ENCODE data around the gene ST8SIA4. TPM values are rescaled to one million over a fixed set of nuclear protein-coding genes. Genes with fewer than 3 reads are reported as not detected.

The ST8SIA4 gene
- total RNA-seq, 1 experiment from 2014 or later, result 0.41 TPM

- ATAC-seq (no peak), DNase-seq (ENCODE audit: low read depth, low spot score) (no peak)
- Histone ChIP-seq H3K27me3 (ENCODE audit: control insufficient read depth, insufficient read depth, low read length) (no peaks in the 10 kb centered on the region), H3K36me3 (ENCODE audit: control insufficient read depth, insufficient read depth, low read length) (no peaks in the 10 kb centered on the region), H3K27ac (ENCODE audit: low read length) (no peak overlapping the region), H3K9me3 (ENCODE audit: control insufficient read depth, insufficient read depth, low read depth, low read length) (no peaks in the 10 kb centered on the region), H3K4me1 (ENCODE audit: control insufficient read depth, insufficient read depth, low read length) (no peaks in the 10 kb centered on the region), H3K4me3 (ENCODE audit: low read depth in 2 of 2, low read length in 2 of 2) (no peak overlapping the region)
- in situ Hi-C loops (cut with HindIII; ENCODE audit: low pct_unique_long_range_greater_than_20kb, low sequenced_read_pairs) (no loop called here), intact Hi-C loops (cut with micrococcal nuclease; ENCODE audit: unreplicated experiment) (no loop called here)
- no TSS peak for BruUV-seq (replicated peaks)
- TF ChIP-seq, protein P1, sequence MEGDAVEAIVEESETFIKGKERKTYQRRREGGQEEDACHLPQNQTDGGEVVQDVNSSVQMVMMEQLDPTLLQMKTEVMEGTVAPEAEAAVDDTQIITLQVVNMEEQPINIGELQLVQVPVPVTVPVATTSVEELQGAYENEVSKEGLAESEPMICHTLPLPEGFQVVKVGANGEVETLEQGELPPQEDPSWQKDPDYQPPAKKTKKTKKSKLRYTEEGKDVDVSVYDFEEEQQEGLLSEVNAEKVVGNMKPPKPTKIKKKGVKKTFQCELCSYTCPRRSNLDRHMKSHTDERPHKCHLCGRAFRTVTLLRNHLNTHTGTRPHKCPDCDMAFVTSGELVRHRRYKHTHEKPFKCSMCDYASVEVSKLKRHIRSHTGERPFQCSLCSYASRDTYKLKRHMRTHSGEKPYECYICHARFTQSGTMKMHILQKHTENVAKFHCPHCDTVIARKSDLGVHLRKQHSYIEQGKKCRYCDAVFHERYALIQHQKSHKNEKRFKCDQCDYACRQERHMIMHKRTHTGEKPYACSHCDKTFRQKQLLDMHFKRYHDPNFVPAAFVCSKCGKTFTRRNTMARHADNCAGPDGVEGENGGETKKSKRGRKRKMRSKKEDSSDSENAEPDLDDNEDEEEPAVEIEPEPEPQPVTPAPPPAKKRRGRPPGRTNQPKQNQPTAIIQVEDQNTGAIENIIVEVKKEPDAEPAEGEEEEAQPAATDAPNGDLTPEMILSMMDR (IDR thresholded peaks at IDR 0.05), result no peak
- TF ChIP-seq, protein P2, sequence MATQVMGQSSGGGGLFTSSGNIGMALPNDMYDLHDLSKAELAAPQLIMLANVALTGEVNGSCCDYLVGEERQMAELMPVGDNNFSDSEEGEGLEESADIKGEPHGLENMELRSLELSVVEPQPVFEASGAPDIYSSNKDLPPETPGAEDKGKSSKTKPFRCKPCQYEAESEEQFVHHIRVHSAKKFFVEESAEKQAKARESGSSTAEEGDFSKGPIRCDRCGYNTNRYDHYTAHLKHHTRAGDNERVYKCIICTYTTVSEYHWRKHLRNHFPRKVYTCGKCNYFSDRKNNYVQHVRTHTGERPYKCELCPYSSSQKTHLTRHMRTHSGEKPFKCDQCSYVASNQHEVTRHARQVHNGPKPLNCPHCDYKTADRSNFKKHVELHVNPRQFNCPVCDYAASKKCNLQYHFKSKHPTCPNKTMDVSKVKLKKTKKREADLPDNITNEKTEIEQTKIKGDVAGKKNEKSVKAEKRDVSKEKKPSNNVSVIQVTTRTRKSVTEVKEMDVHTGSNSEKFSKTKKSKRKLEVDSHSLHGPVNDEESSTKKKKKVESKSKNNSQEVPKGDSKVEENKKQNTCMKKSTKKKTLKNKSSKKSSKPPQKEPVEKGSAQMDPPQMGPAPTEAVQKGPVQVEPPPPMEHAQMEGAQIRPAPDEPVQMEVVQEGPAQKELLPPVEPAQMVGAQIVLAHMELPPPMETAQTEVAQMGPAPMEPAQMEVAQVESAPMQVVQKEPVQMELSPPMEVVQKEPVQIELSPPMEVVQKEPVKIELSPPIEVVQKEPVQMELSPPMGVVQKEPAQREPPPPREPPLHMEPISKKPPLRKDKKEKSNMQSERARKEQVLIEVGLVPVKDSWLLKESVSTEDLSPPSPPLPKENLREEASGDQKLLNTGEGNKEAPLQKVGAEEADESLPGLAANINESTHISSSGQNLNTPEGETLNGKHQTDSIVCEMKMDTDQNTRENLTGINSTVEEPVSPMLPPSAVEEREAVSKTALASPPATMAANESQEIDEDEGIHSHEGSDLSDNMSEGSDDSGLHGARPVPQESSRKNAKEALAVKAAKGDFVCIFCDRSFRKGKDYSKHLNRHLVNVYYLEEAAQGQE (IDR thresholded peaks at IDR 0.05; ENCODE audit: insufficient read depth in 1 of 2, low read depth in 2 of 2, low read length in 1 of 2), result no peak
- TF ChIP-seq TCF7L2 (IDR thresholded peaks at IDR 0.05; ENCODE audit: low read depth, low read length) (no peak), SIN3A (IDR thresholded peaks at IDR 0.05; ENCODE audit: borderline replicate concordance, insufficient read depth, low read depth, low read length) (no peak), POLR2AphosphoS5 (IDR thresholded peaks at IDR 0.05; ENCODE audit: low read depth, low read length) (no peak)
- CTCF ChIA-PET, result no interaction called here
- POLR2A ChIA-PET, result no interaction called here
These were observed 61.0 kb downstream of the ST8SIA4 start for GRCh38 chr5:100842080-100842479.

DNA sequence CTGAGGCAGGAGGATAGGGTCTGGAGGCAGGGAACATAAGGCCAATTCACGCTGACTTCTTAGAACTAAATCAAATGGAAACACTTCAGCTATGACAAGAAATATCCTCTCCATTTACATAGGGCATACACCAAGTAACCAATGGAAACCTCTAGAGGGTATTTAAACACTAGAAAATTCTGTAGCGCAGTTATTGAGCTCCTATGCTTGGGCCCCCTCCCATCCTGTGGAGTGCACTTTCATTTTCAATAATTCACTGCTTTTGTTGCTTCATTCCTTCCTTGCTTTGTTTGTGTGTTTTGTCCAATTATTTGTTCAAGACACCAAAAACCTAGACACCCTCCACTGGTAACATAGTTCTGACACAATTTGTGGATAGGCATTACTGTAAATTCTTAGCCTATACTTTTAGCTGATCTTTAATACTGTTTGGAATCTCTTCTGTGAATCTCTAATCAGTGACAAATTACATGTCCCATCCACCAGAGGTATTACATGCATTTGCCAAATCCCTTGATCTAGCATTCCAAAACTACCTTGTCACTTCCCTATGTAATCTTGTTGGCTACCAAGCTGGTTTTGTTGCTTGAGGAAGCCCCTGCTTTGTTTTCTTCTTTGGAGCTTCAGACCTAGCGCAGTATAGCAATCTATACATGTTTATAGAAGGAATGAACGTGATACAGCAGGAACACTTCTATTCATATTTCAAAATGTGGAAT, 61.6 kb downstream of the ST8SIA4 start:
- in situ Hi-C loops (cut with HindIII; ENCODE audit: low pct_unique_long_range_greater_than_20kb, low sequenced_read_pairs), result no loop called here
- ChIA-PET CTCF (interaction anchor here (0.5 kb wide), 1 partner anchor 188 kb away, joined by 3 read pairs; no protein-coding TSS in a partner anchor), POLR2A (no interaction called here)
- Histone ChIP-seq H3K27ac (ENCODE audit: low read length) (no peak overlapping the region), H3K9me3 (ENCODE audit: control insufficient read depth, insufficient read depth, low read depth, low read length) (no peaks in the 10 kb centered on the region), H3K4me1 (ENCODE audit: control insufficient read depth, insufficient read depth, low read length) (no peaks in the 10 kb centered on the region), H3K27me3 (ENCODE audit: control insufficient read depth, insufficient read depth, low read length) (no peaks in the 10 kb centered on the region), H3K4me3 (ENCODE audit: low read depth in 2 of 2, low read length in 2 of 2) (no peak overlapping the region), H3K36me3 (ENCODE audit: control insufficient read depth, insufficient read depth, low read length) (no peaks in the 10 kb centered on the region)
- DNase-seq (ENCODE audit: low read depth, low spot score), result no peak
- intact Hi-C loops (cut with micrococcal nuclease; ENCODE audit: unreplicated experiment), result no loop called here
- BruUV-seq (replicated peaks), result no TSS peak
- TF ChIP-seq, protein P1 (IDR thresholded peaks at IDR 0.05), result no peak
- TF ChIP-seq SIN3A (IDR thresholded peaks at IDR 0.05; ENCODE audit: borderline replicate concordance, insufficient read depth, low read depth, low read length), result no peak
- no peak for TF ChIP-seq TCF7L2 (IDR thresholded peaks at IDR 0.05; ENCODE audit: low read depth, low read length)
- TF ChIP-seq POLR2AphosphoS5 (IDR thresholded peaks at IDR 0.05; ENCODE audit: low read depth, low read length), result no peak
- TF ChIP-seq, protein P2 (IDR thresholded peaks at IDR 0.05; ENCODE audit: insufficient read depth in 1 of 2, low read depth in 2 of 2, low read length in 1 of 2), result no peak
- no peak for ATAC-seq

Data from Panc1 (cell line).